Measurements from ENCODE around the gene COG4.
"Not testable (repeated sequence)": the region's sequence is repeated elsewhere in the genome, so short reads cannot be mapped to it uniquely, and the experiment has no call there.

COG4 gene

GRCh38 chr16:70465999-70466804, 57.2 kb downstream of the COG4 start:
- no peak for DNase-seq (ENCODE audit: insufficient read length)
- TF ChIP-seq POLR2A (IDR thresholded peaks at IDR 0.05; ENCODE audit: low read depth, low read length), result no peak
- no peak for TF ChIP-seq POLR2AphosphoS5 (IDR thresholded peaks at IDR 0.05; ENCODE audit: low read depth, low read length)
- no peak for TF ChIP-seq TAF1 (IDR thresholded peaks at IDR 0.05; ENCODE audit: borderline replicate concordance, low read depth, low read length)
- FAIRE-seq, result no peak

GRCh38 chr16:70463235-70463634, 60.1 kb downstream of the COG4 start:
- DNase-seq (ENCODE audit: insufficient read length) (no peak), FAIRE-seq (no peak)
- TF ChIP-seq TAF1 (IDR thresholded peaks at IDR 0.05; ENCODE audit: borderline replicate concordance, low read depth, low read length) (no peak), POLR2AphosphoS5 (IDR thresholded peaks at IDR 0.05; ENCODE audit: low read depth, low read length) (no peak), POLR2A (IDR thresholded peaks at IDR 0.05; ENCODE audit: low read depth, low read length) (no peak)

GRCh38 chr16:70460737-70461261, 62.6 kb downstream of the COG4 start:
- FAIRE-seq (no peak), DNase-seq (ENCODE audit: insufficient read length) (no peak)
- TF ChIP-seq POLR2A (IDR thresholded peaks at IDR 0.05; ENCODE audit: low read depth, low read length), result no peak
- no peak for TF ChIP-seq TAF1 (IDR thresholded peaks at IDR 0.05; ENCODE audit: borderline replicate concordance, low read depth, low read length)
- TF ChIP-seq POLR2AphosphoS5 (IDR thresholded peaks at IDR 0.05; ENCODE audit: low read depth, low read length), result no peak

GRCh38 chr16:70457446-70458166, 65.7 kb downstream of the COG4 start:
- FAIRE-seq (no peak), DNase-seq (ENCODE audit: insufficient read length) (no peak)
- TF ChIP-seq POLR2A (IDR thresholded peaks at IDR 0.05; ENCODE audit: low read depth, low read length) (no peak), TAF1 (IDR thresholded peaks at IDR 0.05; ENCODE audit: borderline replicate concordance, low read depth, low read length) (no peak)

- DNase-seq (ENCODE audit: insufficient read length), result no peak
- no peak for FAIRE-seq
- no peak for TF ChIP-seq POLR2A (IDR thresholded peaks at IDR 0.05; ENCODE audit: low read depth, low read length)
- no peak for TF ChIP-seq TAF1 (IDR thresholded peaks at IDR 0.05; ENCODE audit: borderline replicate concordance, low read depth, low read length)
- TF ChIP-seq POLR2AphosphoS5 (IDR thresholded peaks at IDR 0.05; ENCODE audit: low read depth, low read length), result no peak
These were observed 67.4 kb downstream of the COG4 start for GRCh38 chr16:70455910-70456309.

- FAIRE-seq (peak; percentile 76), DNase-seq (ENCODE audit: insufficient read length) (peak; percentile 85)
- TF ChIP-seq TAF1 (IDR thresholded peaks at IDR 0.05; ENCODE audit: borderline replicate concordance, low read depth, low read length) (no peak), POLR2AphosphoS5 (IDR thresholded peaks at IDR 0.05; ENCODE audit: low read depth, low read length) (no peak), POLR2A (IDR thresholded peaks at IDR 0.05; ENCODE audit: low read depth, low read length) (peak; percentile 29; the same call in 1 of the 2 replicates)
These were observed 68.9 kb downstream of the COG4 start, which contains the start of gene FCSK for GRCh38 chr16:70454222-70455034. Gene FCSK, plus strand, starts transcription at chr16:70454595. Its CDS starts 8,596 bp downstream, at chr16:70463191.

- DNase-seq (ENCODE audit: insufficient read length) (no peak), FAIRE-seq (no peak)
- no peak for TF ChIP-seq POLR2AphosphoS5 (IDR thresholded peaks at IDR 0.05; ENCODE audit: low read depth, low read length)
- no peak for TF ChIP-seq POLR2A (IDR thresholded peaks at IDR 0.05; ENCODE audit: low read depth, low read length)
- no peak for TF ChIP-seq TAF1 (IDR thresholded peaks at IDR 0.05; ENCODE audit: borderline replicate concordance, low read depth, low read length)
These were observed 69.5 kb downstream of the COG4 start for GRCh38 chr16:70453892-70454221.

GRCh38 chr16:70453117-70453891, 70.0 kb downstream of the COG4 start:
- FAIRE-seq (no peak), DNase-seq (ENCODE audit: insufficient read length) (no peak)
- TF ChIP-seq POLR2AphosphoS5 (IDR thresholded peaks at IDR 0.05; ENCODE audit: low read depth, low read length) (no peak), POLR2A (IDR thresholded peaks at IDR 0.05; ENCODE audit: low read depth, low read length) (no peak), TAF1 (IDR thresholded peaks at IDR 0.05; ENCODE audit: borderline replicate concordance, low read depth, low read length) (no peak)

- FAIRE-seq; DNase-seq (ENCODE audit: insufficient read length): not testable (repeated sequence)
These were observed 72.4 kb downstream of the COG4 start for GRCh38 chr16:70451004-70451340.

- FAIRE-seq; DNase-seq (ENCODE audit: insufficient read length): not testable (repeated sequence)
These were observed 73.0 kb downstream of the COG4 start for GRCh38 chr16:70450142-70451003.
